Measurements from ENCODE around the gene PPM1N.

The PPM1N gene

GRCh38 chr19:45511074-45511473 is 12.8 kb downstream of the PPM1N start:
- DNase-seq: no peak

- no peak for DNase-seq
Observed at GRCh38 chr19:45512881-45513483, 14.7 kb downstream of the PPM1N start.

GRCh38 chr19:45514376-45515051 is 16.3 kb downstream of the PPM1N start:
- no peak for DNase-seq

DNA sequence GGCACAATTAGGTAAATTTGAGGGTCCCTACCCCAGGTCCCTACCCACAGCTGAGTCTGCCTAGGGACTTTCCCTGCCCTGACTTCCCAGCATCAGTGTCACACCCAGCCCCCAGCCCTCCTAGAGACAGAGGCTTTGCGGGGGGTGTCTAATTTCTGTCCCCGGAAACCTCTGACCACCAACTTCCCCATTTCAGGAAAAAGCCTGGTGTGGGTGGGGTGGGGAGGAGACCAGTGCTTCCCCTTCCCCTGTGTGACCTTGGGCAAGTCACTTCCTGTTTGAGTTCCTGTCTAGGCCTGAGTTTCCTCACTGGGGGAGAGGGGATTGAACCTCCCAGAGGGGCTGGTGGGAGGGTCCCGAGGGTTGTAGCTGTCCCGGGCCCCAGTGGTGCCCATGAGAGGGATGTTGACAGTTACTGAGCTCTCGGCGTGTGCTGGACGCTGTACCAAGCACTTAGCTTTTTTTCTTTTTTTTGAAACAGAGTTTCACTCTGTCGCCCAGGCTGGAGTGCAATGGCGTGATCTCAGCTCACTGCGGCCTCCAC is 16.9 kb downstream of the PPM1N start:
- DNase-seq: no peak

DNA sequence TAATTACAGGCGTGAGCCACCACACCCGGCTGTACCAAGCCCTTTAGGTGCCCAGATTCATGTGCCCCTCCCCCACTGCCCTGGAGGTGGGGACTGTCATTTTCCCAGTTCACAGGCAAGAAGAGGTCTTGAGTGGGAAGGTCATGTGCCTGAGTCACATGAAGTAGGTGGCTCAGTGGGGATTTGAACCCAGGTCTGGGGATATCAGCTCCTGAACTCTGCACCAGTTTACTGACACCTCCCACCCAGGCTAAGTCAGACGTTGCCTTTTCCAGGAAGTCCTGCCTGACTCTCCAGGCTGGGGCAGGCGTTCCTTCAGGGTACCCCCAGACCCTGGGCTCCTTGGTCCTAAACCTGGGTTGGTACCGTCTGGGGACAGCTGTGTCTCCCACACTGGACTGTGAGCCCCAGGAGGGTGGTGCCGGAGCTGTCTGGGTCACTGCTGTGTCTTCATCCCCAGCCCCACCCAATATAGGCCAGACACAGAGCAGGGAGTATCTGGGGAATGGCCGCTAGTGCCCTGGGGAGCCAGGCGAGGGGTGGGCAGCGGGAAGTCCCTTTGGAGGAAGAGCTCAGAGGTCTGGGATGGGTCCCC is 17.7 kb downstream of the PPM1N start:
- DNase-seq: no peak

DNA sequence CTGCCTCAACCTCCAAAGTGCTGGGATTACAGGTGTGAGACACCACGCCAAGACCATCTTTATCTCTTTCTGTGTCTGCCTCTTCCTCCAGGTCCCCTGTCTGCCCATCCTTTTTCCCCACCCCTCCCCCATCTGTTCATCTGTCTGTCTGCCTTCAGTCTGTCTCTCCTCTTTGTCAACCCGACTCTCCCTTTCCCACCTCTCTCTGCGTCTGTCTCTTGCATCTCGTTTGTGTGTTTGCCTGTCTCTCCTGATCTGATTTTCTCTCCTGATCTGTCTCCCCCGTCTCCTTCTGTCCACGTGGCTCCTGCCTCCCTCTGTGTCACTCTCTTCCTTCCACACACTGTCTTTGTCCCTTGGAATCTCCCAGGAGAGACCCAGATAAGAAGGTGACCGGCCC is 19.0 kb downstream of the PPM1N start:
- no peak for DNase-seq

DNA sequence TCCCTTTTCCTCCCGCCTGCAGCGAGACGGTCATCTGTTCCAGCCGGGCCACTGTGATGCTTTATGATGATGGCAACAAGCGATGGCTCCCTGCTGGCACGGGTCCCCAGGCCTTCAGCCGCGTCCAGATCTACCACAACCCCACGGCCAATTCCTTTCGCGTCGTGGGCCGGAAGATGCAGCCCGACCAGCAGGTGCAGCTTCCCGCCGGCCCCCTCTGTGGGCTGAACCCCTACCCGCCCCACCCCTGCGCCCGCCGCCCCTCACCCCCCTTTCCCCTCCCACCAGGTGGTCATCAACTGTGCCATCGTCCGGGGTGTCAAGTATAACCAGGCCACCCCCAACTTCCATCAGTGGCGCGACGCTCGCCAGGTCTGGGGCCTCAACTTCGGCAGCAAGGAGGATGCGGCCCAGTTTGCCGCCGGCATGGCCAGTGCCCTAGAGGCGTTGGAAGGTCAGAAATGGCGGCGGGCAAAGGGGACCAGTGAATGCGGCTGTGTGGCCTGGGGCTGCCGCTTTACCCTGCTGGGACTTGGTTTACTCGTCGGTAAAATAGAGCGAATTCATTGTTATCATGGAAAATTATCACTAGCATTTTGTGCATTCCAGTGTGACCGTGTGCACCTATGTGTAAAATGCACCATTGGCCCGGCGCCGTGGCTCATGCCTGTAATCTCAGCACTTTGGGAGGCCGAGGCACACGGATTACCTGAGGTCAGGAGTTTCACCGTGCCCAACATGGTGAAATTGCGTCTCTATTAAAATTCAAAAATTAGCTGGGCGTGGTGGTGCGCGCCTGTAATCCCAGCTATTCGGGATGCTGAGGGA is 19.6 kb downstream of the PPM1N start:
- DNase-seq: no peak

DNA sequence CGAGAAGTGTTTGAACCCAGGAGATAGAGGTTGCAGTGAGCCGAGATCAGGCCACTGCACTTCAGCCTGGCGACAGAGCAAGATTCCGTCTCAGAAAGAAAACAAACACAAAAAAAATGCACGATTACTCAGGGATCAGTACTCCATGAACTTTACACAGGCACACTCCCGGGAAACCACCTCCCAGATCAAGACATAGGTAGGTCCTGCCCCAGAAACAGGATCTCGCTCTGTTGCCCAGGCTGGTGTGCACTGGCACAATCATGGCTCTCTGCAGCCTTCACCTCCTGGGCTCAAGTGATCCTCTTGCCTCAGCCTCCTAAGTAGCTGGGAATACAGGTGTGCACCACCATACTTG is 20.2 kb downstream of the PPM1N start:
- DNase-seq: no peak

- DNase-seq: no peak
Observed at GRCh38 chr19:45522010-45522941, 24.0 kb downstream of the PPM1N start.

- peak; percentile 72 for DNase-seq
Observed at GRCh38 chr19:45523642-45524256, 25.5 kb downstream of the PPM1N start.

DNA sequence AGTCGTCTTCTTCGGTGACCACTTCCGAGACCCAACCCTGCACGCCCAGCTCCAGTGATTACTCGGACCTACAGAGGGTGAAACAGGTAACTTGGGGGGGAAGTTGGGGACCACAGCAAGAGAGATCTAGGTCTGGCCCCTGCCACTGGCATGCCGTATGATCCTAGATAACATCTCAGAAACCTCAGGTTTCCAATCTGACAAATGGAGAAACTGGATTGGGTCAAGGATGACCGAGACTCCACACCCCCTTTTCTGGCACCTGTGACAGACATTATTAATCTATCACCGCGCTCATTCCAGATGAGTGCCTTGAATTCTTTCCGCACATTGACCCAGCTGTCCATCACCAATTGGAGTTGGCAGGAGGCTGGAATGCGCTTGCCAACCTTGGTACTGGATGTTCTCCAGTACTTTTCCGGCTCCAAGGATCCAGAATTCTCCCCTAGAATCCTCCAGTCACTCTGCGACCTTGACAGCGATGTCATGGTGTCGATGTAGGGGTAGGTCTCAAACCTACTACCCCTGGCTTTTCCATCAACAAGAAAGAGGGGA is 26.4 kb downstream of the PPM1N start:
- no peak for DNase-seq

DNA sequence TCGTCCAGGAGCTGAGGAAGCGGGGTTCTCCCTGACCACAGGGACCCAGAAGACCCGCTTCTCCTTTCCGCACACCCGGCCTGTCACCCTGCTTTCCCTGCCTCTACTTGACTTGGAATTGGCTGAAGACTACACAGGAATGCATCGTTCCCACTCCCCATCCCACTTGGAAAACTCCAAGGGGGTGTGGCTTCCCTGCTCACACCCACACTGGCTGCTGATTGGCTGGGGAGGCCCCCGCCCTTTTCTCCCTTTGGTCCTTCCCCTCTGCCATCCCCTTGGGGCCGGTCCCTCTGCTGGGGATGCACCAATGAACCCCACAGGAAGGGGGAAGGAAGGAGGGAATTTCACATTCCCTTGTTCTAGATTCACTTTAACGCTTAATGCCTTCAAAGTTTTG is 27.9 kb downstream of the PPM1N start:
- DNase-seq: no peak

DNA sequence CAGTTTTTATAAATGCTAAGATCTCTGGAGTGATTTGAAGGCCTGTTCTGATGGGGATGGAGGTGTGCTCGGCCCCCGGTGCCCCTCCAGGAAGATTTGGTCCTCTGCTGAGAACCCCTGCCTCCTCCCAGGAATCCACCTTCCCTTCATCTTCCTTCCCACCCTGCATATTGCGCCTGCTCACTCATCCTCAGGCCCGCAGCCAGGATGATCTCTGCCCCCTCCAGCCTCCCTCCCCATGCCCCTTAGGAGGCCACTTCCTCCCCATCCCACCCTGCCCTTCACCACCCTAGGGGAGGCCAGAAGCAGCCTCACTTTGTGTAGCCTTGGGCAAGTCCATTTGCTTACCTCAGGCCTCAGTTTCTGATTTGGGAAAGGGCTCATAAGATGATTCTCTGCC is 28.7 kb downstream of the PPM1N start:
- DNase-seq: no peak

- DNase-seq: no peak
Observed at GRCh38 chr19:45527731-45528130, 29.5 kb downstream of the PPM1N start.

DNA sequence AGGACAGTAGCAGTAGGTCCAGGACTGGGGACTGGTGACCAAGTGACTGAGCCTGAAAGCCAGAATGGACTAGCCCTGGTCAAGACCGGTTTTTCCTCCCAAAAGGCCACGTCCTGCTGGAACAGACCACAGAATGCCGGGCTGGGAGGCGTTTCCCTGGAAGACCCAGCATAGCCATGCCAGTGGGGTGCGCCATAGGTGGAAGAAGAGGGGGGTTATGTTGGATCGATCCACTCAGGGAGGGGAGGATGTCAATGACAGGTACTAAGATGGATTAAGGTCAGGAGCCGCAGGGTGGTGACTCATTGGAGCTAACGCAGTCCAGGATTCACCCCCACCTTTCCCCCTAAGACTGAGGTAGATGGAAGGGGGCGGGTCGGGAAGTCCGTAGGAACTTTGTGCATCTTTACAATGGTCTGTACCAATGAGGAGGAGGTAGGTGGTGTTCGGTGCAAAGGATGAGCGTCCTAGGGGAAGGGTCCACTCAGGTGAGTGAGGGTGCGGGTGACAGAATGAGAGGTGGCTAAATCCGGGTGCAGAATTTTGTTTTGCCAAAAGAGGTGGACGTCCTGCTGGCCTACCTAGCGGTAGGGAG is 30.0 kb downstream of the PPM1N start:
- DNase-seq: no peak

DNA sequence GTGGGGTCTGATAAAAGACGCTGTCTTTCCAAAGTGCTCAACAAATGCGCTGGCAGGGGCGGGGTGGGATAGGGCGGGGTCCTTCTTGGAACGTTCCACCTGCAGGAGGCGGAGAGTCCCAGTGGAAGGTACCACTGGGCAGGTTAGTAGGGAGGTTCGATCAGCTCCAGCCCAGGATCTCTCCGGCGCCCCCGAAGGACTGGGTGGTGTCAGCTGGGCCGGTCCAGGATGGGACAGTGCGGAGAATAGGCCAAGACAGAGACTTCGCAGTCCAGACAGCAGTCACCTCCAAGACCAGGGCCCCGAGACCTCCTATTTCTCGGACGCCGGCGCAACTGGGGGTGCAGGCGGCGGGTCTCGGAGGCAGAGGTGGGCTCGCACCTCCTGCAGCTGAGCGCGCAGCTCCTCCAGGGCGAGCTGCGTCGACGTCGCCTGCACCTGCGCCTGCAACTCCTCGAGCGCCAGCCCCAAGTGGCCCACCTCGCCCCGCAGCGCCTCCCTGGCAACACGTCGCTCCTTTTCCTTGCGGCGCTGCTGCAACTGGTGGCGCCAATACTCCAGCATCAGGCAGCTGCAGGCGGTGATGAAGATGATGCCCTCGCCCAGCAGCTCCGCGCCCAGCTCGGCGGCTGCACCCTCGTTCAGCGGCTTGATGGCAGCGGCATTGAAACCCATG is 30.6 kb downstream of the PPM1N start:
- DNase-seq: no peak

- no peak for DNase-seq
Observed at GRCh38 chr19:45529420-45529785, 31.2 kb downstream of the PPM1N start.

DNA sequence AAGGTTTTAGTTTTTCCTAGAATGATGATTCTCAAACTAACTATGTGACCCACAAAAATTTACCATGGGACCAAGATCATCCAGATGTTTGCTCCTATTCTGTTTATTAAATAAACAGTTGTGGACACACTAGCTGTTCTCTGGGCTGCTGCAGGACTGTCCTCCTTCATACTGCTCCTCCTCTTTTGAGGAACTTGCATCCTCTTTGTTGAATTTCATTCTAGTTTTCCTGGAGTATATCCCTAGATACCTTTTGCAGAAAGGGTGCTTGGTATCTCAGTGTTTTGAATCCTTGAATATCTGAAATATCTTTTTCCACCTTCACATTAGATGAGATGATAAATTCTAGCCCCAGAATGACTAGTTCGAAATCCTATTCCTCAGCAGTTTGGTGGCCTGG is 33.1 kb downstream of the PPM1N start:
- no peak for DNase-seq

- no peak for DNase-seq
Observed at GRCh38 chr19:45539459-45539858, 41.2 kb downstream of the PPM1N start.

GRCh38 chr19:45542234-45542668 is 44.0 kb downstream of the PPM1N start:
- DNase-seq: no peak

Data from activated naive CD4-positive, alpha-beta T cell treated with anti-CD3 and anti-CD28 coated beads, Interleukin-2, amount 50 U/mL, for 16 hours (primary cell).